ENCODE results near the gene CFAP119.
A peak's percentile ranks its signal among the peaks of the same experiment; 100 is the strongest.
"Not testable (repeated sequence)": the region's sequence is repeated elsewhere in the genome, so short reads cannot be mapped to it uniquely, and the experiment has no call there.

The CFAP119 gene

DNA sequence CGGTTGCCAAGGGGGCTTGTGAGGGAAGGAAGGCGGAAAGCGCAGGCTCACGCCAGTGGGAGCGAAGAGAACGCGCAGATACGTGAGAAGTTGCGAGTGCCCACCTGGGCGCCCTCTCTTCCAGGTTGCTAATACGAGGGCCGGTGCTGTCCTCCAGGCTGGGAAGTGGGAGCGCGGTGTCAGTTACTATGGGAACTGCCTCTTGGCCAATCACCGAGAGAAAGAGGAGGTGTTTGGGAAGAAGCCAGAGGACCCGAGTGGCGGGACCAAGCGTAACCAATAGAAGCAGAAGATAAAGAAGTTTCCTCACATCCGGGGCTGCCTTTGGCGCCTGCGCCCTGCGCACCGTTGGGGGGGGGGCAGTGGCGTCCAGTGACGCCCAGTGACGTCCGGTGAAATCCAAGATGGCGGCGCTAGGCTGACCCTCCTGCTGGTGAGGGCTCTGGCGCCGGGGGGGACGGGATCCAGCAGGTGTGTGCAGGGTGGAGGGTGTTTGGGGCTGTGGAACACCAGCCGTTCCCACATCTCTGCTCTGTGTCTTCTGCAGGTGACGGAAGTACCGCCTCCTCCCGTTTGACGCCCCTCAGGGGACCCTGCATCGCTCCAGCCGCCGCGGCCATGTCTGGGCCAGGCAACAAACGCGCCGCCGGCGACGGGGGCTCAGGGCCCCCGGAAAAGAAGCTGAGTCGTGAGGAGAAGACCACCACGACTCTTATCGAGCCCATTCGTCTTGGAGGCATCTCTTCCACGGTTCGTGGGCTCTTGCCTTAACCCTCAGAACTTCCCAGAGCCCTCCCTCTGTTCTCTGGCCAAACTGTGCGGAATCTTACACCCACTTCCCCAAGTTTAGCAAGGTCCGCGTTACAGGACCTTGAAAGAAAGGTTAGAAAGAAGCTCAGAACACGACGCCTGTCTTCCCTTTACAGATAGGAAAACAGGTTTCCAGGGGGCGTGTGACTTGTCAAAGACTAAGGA lies at the start of gene CFAP119, which contains the start of gene RNF40:
Gene CFAP119, minus strand, starts transcription at position 135 of the 975 bp plus-strand sequence. CDS start 314 bp downstream, outside the sequence.
Gene RNF40, plus strand, starts transcription at position 395 of the 975 bp plus-strand sequence. Its CDS starts 224 bp downstream, at position 619.
- Mint-ChIP-seq H3K9me3 (ENCODE audit: low read depth) (no peaks in the 10 kb centered on the region), H3K36me3 (peaks cover 2% of the 10 kb centered on the region), H3K4me1 (ENCODE audit: low read depth) (peaks cover 27% of the 10 kb centered on the region), H3K27me3 (no peaks in the 10 kb centered on the region), H3K27ac (peak within 1 kb of the TSS; percentile 84), H3K4me3 (peak within 1 kb of the TSS; percentile 95)

DNA sequence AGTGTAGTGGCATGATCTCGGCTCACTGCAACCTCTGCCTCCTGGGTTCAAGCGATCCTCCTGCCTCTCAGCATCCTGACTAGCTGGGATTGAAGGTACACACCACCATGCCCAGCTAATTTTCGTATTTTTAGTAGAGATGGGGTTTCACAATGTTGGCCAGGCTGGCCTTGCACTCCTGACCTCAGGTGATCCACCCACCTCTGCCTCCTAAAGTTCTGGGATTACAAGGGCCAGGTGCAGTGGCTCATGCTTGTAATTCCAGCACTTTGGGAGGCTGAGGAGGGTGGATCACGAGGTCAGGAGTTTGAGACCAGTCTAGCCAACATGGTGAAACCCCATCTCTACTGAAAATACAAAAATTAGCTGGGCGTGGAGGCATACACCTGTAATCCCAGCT lies 47.8 kb upstream of the CFAP119 start:
- not testable (repeated sequence) for H3K9me3 Mint-ChIP-seq (ENCODE audit: low read depth); H3K27me3 Mint-ChIP-seq; H3K27ac Mint-ChIP-seq; H3K36me3 Mint-ChIP-seq; H3K4me3 Mint-ChIP-seq
- peaks cover 26% of the 10 kb centered on the region for H3K4me1 Mint-ChIP-seq (ENCODE audit: low read depth)

DNA sequence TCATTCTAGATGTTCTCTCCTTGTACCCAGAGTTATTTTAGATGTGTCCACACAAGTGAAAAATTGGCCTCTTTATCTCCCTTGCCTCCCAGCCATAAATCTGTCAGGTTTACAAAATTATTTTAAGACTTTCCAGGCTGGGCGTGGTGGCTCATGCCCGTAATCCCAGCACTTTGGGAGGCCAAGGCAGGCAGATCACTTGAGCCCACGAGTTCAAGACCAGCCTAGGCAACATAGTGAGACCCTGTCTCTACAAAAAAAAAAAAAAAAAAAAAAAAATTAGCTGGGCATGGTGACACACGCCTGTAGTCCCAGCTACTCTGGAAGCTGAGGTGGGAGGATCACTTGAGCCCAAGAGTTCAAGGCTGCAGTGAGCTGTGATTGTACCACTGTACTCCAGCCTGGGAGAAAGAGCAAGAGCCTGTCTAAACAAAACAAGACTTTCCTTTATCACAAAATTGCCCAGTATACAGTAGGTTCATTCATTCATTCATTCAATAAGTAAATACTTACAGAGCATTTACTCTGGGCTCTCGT lies 47.1 kb upstream of the CFAP119 start:
- H3K27ac Mint-ChIP-seq; H3K4me3 Mint-ChIP-seq; H3K9me3 Mint-ChIP-seq (ENCODE audit: low read depth); H3K36me3 Mint-ChIP-seq; H3K27me3 Mint-ChIP-seq: not testable (repeated sequence)
- peaks cover 21% of the 10 kb centered on the region for H3K4me1 Mint-ChIP-seq (ENCODE audit: low read depth)

DNA sequence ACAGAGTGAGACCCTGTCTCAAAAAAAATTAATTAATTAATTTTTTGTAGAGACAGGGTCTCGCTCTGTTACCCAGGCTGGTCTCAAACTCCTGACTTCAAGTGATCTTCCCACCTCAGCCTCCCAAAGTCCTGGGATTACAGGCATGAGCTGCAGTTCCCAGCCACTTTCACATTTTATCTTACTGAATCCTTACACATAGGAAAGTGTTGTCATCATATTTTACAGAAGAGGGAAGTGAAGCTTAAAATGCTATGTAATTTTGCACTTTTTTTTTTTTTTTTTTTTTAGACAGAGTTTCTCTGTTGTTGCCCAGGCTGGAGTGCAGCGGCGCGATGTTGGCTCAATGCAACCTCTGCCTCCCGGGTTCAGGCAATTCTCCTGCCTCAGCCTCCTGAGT lies 46.3 kb upstream of the CFAP119 start:
- Mint-ChIP-seq H3K36me3 (no peaks in the 10 kb centered on the region), H3K27me3 (no peaks in the 10 kb centered on the region), H3K4me1 (ENCODE audit: low read depth) (peaks cover 20% of the 10 kb centered on the region), H3K27ac (no peak overlapping the region), H3K4me3 (no peak overlapping the region), H3K9me3 (ENCODE audit: low read depth) (no peaks in the 10 kb centered on the region)

DNA sequence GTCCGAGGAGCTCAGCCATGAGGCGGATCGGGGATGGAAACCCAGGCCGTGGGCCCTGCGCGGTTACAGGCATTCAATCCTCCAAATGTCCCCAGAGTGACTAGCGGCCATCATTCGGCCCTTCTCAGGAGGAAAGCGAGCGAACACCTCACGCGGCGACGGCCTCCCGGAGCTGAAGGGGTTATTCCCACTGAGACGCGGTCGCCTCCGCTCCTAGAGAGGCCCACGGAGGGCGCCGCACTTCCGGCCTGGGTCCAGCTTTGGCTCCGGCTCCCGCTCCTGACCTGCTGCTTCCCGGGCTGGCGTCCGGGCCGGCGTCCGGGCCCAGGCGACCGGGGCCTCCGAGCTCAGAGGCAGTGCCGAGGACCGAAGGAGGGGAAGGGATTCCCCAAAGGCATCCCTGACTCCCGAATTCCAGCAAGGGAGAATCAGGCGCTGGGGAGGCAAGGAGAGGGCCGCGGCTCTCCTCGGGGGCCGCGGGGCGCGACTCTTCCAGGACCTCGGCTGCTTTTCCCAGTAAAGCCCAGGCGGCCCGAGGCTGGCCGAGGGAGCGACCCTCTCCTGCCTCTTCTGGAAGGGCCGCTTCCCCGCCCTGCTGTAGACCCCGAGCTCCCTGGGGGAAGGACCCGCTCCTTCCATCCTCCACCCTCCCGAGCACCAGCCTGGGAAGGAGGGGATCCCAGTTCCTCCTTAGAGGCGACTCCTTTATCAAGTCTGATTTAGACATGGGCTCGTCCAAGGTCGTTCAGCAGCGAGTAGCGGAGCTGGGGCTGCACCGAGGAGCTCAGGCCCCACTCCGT lies 43.7 kb upstream of the CFAP119 start:
- H3K9me3 Mint-ChIP-seq (ENCODE audit: low read depth), result no peaks in the 10 kb centered on the region
- H3K4me3 Mint-ChIP-seq, result peak overlapping the region; percentile 93
- H3K27me3 Mint-ChIP-seq, result no peaks in the 10 kb centered on the region
- H3K36me3 Mint-ChIP-seq, result no peaks in the 10 kb centered on the region
- H3K4me1 Mint-ChIP-seq (ENCODE audit: low read depth), result peaks cover 23% of the 10 kb centered on the region
- H3K27ac Mint-ChIP-seq, result peak overlapping the region; percentile 84

DNA sequence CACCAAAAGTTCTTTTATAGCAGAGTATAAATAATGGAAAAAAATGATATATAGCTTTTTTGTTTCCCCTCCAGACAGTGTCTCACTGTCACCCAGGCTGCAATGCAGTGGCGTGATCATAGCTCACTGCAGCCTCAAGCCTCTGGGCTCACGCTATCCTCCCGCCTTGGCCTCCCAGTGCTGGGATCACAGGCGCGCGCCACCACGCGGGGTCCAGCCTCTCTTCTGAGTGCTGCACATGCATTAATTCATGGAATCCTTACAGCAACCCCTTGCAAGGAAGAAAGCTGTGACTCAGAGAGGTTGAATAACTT lies 43.2 kb upstream of the CFAP119 start:
- H3K4me1 Mint-ChIP-seq (ENCODE audit: low read depth), result peaks cover 23% of the 10 kb centered on the region
- H3K9me3 Mint-ChIP-seq (ENCODE audit: low read depth), result no peaks in the 10 kb centered on the region
- H3K27ac Mint-ChIP-seq, result peak overlapping the region; percentile 84
- H3K27me3 Mint-ChIP-seq, result no peaks in the 10 kb centered on the region
- H3K4me3 Mint-ChIP-seq, result peak overlapping the region; percentile 93
- H3K36me3 Mint-ChIP-seq, result peaks cover 1% of the 10 kb centered on the region

DNA sequence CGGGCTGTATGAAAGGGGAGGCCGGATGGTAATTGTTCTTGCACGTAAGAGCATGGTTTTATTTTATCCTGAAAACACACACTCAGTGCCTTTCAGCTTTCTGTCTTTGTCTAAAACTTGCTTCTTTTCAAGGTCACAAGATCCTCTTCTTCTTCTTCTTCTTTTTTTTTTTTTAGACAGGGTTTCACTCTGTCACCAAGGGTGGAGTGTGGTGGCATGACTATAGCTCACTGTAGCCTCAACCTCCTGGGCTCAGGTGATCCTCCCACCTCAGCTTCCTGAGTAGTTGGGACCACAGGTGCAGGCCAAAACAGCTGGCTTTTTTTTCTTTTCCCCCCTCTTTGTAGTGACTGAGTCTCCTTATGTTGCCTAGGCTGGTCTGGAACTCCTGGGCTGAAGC lies 41.1 kb upstream of the CFAP119 start:
- H3K36me3 Mint-ChIP-seq, result peaks cover 2% of the 10 kb centered on the region
- H3K27me3 Mint-ChIP-seq, result no peaks in the 10 kb centered on the region
- no peak overlapping the region for H3K4me3 Mint-ChIP-seq
- no peak overlapping the region for H3K27ac Mint-ChIP-seq
- no peaks in the 10 kb centered on the region for H3K9me3 Mint-ChIP-seq (ENCODE audit: low read depth)
- H3K4me1 Mint-ChIP-seq (ENCODE audit: low read depth), result peaks cover 23% of the 10 kb centered on the region

DNA sequence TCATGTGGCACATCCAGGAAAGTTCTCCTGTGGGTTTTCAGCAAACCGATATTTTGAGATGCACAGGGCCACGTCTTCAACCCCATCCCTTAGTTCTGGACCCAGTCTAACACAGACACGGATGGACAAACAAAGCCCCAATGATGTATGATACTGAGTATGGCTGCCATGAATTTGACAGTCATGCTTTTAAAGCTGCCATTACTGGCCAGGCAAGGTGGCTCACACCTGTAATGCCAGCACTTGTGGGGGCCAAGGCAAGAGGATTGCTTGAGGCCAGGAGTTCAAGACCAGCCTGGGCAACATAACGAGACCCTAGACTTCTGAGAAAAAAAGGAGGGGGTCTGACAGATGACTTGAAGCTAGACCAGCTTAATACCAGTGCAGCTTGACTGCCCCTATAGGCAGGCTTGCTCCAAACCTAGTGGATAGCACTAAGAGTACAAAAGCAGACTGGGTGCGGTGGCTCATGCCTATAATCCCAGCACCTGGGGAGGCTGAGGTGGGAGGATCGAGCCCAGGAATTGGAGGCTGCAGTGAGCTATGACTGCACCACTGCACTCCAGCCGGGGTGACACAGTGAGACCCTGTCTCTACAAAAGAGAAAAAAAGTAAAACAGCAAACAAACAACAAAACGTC lies 35.9 kb upstream of the CFAP119 start:
- H3K4me1 Mint-ChIP-seq (ENCODE audit: low read depth), result peaks cover 1% of the 10 kb centered on the region
- no peak overlapping the region for H3K27ac Mint-ChIP-seq
- no peaks in the 10 kb centered on the region for H3K27me3 Mint-ChIP-seq
- H3K9me3 Mint-ChIP-seq (ENCODE audit: low read depth), result no peaks in the 10 kb centered on the region
- H3K36me3 Mint-ChIP-seq, result peaks cover 2% of the 10 kb centered on the region
- H3K4me3 Mint-ChIP-seq, result no peak overlapping the region

DNA sequence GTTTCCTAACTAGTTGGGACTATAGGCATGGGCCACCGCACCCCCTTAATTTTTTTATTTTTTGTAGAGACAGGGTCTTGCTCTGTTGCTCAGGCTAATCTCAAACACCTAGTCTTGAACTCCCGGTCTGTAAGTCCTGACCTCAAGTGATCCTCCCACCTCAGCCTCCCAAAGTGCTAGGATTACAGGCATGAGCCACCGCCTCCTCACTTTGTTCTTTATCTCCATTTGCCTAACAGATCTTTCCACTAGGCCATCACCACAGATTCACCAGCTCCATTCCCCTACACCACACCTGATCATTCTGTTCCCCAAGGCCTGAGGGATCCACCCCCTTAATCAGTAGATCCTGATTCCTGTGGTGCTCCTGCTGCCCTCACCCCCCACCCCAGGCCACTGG lies 32.8 kb upstream of the CFAP119 start:
- H3K9me3 Mint-ChIP-seq (ENCODE audit: low read depth), result no peaks in the 10 kb centered on the region
- no peaks in the 10 kb centered on the region for H3K36me3 Mint-ChIP-seq
- no peak overlapping the region for H3K27ac Mint-ChIP-seq
- H3K27me3 Mint-ChIP-seq, result no peaks in the 10 kb centered on the region
- no peaks in the 10 kb centered on the region for H3K4me1 Mint-ChIP-seq (ENCODE audit: low read depth)
- H3K4me3 Mint-ChIP-seq, result no peak overlapping the region

DNA sequence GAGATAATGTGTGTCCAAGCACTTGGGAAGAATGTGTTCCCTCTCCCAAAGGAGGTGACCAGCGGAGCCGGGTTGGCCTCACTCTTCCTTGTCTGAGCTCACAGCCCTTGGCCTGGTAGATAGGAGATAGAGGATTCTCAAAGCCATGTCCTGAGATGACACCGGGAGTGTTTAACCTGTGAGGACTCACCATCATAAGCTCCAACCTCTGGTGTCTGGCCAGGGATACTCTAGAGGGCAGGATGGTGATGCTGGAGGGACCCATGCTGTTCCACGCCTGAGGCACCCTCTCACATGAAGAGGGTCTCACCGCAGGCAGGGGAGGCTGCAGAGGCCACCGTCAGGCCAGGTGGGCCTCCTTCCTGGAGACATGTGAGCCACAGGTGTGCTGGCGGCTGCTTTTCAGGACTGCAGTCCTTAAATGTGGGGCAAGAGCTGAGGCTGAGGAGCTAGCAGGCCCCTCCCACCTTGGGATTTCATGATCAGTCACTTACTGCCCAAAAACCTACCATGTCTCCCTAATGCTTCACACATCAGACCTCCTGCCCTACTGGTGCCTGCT lies 31.7 kb upstream of the CFAP119 start:
- H3K27me3 Mint-ChIP-seq, result no peaks in the 10 kb centered on the region
- no peaks in the 10 kb centered on the region for H3K36me3 Mint-ChIP-seq
- H3K4me3 Mint-ChIP-seq, result no peak overlapping the region
- no peaks in the 10 kb centered on the region for H3K9me3 Mint-ChIP-seq (ENCODE audit: low read depth)
- no peaks in the 10 kb centered on the region for H3K4me1 Mint-ChIP-seq (ENCODE audit: low read depth)
- no peak overlapping the region for H3K27ac Mint-ChIP-seq

DNA sequence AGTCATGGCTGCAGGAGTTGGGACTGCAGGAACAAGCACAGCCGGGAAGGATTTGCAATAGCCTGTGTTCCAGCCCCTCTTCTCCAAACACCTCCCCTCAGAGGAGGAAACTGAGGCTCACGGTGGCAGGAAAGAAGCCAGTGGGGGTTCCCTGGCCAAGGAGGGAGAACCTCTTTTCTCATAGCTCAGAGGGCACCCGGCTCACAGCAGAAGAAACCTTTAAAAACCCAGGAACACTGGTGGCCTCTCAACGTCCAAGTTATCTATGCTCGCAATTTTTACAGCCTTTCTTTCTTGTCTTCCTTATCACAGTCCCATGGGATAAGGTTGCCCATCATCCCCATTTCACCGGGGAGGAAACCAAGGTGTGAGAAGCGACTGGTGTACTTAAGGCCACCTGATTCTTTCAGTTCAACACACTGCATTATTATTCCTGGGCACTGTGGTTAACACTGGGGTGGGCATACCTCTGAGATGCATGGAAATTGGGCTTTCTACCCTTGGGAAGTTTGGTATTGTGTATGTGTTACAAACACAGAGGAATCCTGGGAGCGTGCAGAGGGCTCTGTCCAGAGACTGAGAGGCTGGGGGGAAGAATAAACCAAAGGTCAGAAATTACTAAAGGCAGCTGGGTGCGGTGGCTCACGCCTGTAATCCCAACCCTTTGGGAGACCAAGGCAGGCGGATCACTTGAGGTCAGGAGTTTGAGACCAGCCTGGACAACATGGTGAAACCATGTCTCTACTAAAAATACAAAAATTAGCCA lies 25.9 kb upstream of the CFAP119 start:
- Mint-ChIP-seq H3K9me3 (ENCODE audit: low read depth) (no peaks in the 10 kb centered on the region), H3K27ac (no peak overlapping the region), H3K4me1 (ENCODE audit: low read depth) (peaks cover 13% of the 10 kb centered on the region), H3K4me3 (peak overlapping the region; percentile 88), H3K27me3 (no peaks in the 10 kb centered on the region), H3K36me3 (peaks cover 3% of the 10 kb centered on the region)

DNA sequence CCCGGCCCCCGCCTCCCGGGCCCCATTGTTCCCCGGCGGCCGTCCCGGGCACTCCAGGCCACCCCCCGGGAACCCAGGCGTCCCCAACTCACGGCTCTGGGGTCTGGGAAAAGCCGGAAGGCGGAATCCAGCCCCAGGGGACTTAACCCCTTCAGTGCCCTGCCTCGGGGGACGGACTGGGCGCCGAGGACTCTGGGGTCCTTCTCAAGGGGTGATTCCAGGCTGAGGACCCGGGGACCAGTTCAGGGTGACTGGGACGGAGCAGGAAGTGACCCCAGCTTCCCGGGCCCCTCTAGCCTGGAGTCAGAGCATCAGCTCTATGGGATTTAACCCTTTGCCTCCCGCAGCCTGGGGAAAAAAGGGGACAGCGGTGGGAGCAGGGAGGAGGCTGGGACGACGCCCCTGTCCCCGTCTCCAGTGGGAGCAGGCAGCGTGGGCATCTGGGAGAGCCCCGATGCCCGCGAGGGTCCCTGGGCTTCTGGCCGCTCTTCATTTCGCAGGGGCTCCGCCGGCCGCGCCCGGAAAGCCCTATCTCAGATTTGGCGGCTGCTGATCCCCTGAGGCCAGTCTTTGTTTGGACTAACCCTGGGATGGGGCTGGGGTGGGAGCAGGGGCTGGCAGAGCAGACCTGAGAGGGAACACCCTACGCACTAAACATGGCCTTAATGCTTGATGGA lies 25.2 kb upstream of the CFAP119 start, which contains the start of gene ZNF629:
Gene ZNF629, minus strand, starts transcription at position 270 of the 677 bp plus-strand sequence. CDS start 2,723 bp downstream, outside the sequence.
- Mint-ChIP-seq H3K36me3 (peaks cover 3% of the 10 kb centered on the region), H3K4me3 (peak within 1 kb of the TSS; percentile 88), H3K9me3 (ENCODE audit: low read depth) (no peaks in the 10 kb centered on the region), H3K27ac (peak within 1 kb of the TSS; percentile 34), H3K4me1 (ENCODE audit: low read depth) (peaks cover 13% of the 10 kb centered on the region), H3K27me3 (no peaks in the 10 kb centered on the region)

DNA sequence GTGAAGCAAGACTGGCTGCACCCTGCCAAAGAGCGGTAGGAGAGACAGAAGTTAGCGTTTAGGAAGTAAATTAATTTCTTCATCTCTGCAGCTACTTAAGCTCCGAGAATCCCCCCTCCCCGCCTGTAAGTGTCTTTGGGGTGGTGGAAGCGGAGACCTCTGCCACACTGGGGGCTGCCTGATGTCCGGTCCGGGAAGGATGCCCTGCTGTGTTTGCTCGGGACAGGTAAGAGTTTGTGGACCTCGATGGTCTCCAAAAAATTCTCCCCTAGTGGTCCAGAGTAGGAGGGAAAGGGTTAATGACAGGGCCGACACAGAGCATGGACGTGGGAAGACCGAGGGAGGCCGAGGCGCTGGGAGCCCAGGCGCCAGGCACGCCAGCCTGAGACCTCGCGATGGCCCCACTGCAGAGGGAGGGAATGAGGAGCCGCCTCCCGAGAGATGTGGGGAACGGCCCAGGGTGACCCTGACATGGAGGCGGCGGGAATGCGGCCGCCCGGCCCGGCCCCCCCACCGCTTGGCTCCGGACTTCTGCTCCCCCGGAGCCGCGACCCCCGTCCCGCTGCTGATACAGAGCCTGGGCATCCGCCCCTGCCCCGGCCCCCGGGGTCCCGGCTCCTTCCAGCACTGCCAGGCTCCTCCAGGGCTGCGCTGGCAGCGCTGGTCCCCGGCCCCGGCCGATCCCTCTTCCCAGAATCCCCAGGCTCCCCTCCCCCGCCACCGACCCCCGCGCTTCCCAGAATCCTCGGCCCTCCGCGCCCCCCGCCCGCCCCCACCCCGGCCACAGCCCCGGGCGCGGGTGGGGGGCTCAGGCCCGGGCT lies 24.5 kb upstream of the CFAP119 start:
- peaks cover 3% of the 10 kb centered on the region for H3K36me3 Mint-ChIP-seq
- H3K27ac Mint-ChIP-seq, result peak overlapping the region; percentile 34
- H3K4me1 Mint-ChIP-seq (ENCODE audit: low read depth), result peaks cover 13% of the 10 kb centered on the region
- H3K27me3 Mint-ChIP-seq, result no peaks in the 10 kb centered on the region
- peak overlapping the region; percentile 86 for H3K4me3 Mint-ChIP-seq
- no peaks in the 10 kb centered on the region for H3K9me3 Mint-ChIP-seq (ENCODE audit: low read depth)

Measured in activated naive CD8-positive, alpha-beta T cell (primary cell).